GM18951 (cell line): ENCODE measurements around the gene MOB1B.

Source experiments
- POLR2A ChIP-seq: IDR thresholded peaks from 4 replicates; pipeline ENCODE4 v1.6.1; 2011; ENCODE audit warnings: mild to moderate bottlenecking; ENCODE audit not compliant: insufficient read length, insufficient read depth; ENCODE audit errors: extremely low read depth
- in situ Hi-C: fragments of 300-500 bp; cut with MboI; formaldehyde crosslinking; loops from one replicate; pipeline ENCODE4 v1.12.0; 2022; ENCODE audit warnings: low sequenced_read_pairs, mixed read lengths, inconsistent platforms; ENCODE audit not compliant: unreplicated experiment

MOB1B gene

GRCh38 chr4:70925899-70926635, 23.9 kb downstream of the MOB1B start:
- TF ChIP-seq POLR2A, result no peak
- in situ Hi-C loops, result no loop called here

- no peak for TF ChIP-seq POLR2A
- in situ Hi-C loops, result no loop called here
Observed at GRCh38 chr4:70927502-70928137, 25.5 kb downstream of the MOB1B start.

- no peak for TF ChIP-seq POLR2A
- in situ Hi-C loops, result no loop called here
Observed at GRCh38 chr4:70930530-70931256, 28.5 kb downstream of the MOB1B start.

- in situ Hi-C loops, result no loop called here
- TF ChIP-seq POLR2A, result no peak
Observed at GRCh38 chr4:70931347-70931746, 29.2 kb downstream of the MOB1B start.

- in situ Hi-C loops, result no loop called here
- no peak for TF ChIP-seq POLR2A
Observed at GRCh38 chr4:70932984-70933383, 30.8 kb downstream of the MOB1B start.

GRCh38 chr4:70935038-70935695, 33.0 kb downstream of the MOB1B start:
- TF ChIP-seq POLR2A, result no peak
- in situ Hi-C loops, result no loop called here

- in situ Hi-C loops, result no loop called here
- no peak for TF ChIP-seq POLR2A
Observed at GRCh38 chr4:70936200-70936787, 34.1 kb downstream of the MOB1B start.

- in situ Hi-C loops, result no loop called here
- TF ChIP-seq POLR2A, result no peak
Observed at GRCh38 chr4:70938086-70938485, 35.9 kb downstream of the MOB1B start.

- in situ Hi-C loops, result no loop called here
Observed at GRCh38 chr4:70940134-70940533, 38.0 kb downstream of the MOB1B start.

GRCh38 chr4:70943114-70943513, 40.9 kb downstream of the MOB1B start:
- in situ Hi-C loops, result no loop called here
- no peak for TF ChIP-seq POLR2A

More at GRCh38 chr4:70940134-70940533, 38.0 kb downstream of the MOB1B start:
- no peak for TF ChIP-seq POLR2A

GRCh38 chr4:70945046-70945445, 42.9 kb downstream of the MOB1B start:
- in situ Hi-C loops, result no loop called here
- no peak for TF ChIP-seq POLR2A

- in situ Hi-C loops, result no loop called here
- TF ChIP-seq POLR2A, result no peak
Observed at GRCh38 chr4:70945452-70946055, 43.4 kb downstream of the MOB1B start.
